WTC11 (cell line): Measurements from ENCODE around the gene ASZ1. TPM values are rescaled to one million over a fixed set of nuclear protein-coding genes. Genes with fewer than 3 reads are reported as not detected.
"Not testable (repeated sequence)": the region's sequence is repeated elsewhere in the genome, so short reads cannot be mapped to it uniquely, and the experiment has no call there.

Experiments used
- ATAC-seq: fragments of 200-7000 bp; cut with Tn5 transposase; 2 replicates; pipeline ENCODE4 v1.10.0; 2021; ENCODE audit warnings: mild to moderate bottlenecking, moderate library complexity
- CTCF ChIA-PET: fragments of 300-600 bp; sonication (Branson Sonifier 250); formaldehyde crosslinking; loops from one replicate; lab custom pipeline; 2021; ENCODE audit warnings: antibody characterized with exemption; lab: Charles Lee
- POLR2A ChIA-PET: fragments of 350-600 bp; sonication (Branson Sonifier 250); formaldehyde crosslinking; loops from one replicate; lab custom pipeline; 2021; ENCODE audit warnings: antibody characterized with exemption; lab: Charles Lee
- DNase-seq: peaks from one replicate; pipeline ENCODE4 v3.0.0; 2021; ENCODE audit warnings: low spot score
- H3K27ac Mint-ChIP-seq: 2 replicates; pipeline ENCODE4 v1.8.0; 2021; ENCODE audit warnings: mixed read lengths
- H3K27me3 Mint-ChIP-seq: 2 replicates; pipeline ENCODE4 v1.8.0; 2021; ENCODE audit warnings: low read depth, mild to moderate bottlenecking, moderate library complexity, mixed read lengths
- H3K36me3 Mint-ChIP-seq: 2 replicates; pipeline ENCODE4 v1.8.0; 2021; ENCODE audit warnings: mixed read lengths
- H3K4me1 Mint-ChIP-seq: 2 replicates; pipeline ENCODE4 v1.8.0; 2022; ENCODE audit warnings: mixed read lengths
- H3K4me3 Mint-ChIP-seq: 2 replicates; pipeline ENCODE4 v1.8.0; 2021; ENCODE audit warnings: mild to moderate bottlenecking, moderate library complexity, mixed read lengths
- H3K9me3 Mint-ChIP-seq: 2 replicates; pipeline ENCODE4 v1.8.0; 2021; ENCODE audit warnings: mixed read lengths
- ATF2 ChIP-seq: sonication (generic); formaldehyde crosslinking; IDR thresholded peaks from 2 replicates; pipeline ENCODE4 v1.8.1; 2022; ENCODE audit warnings: low read depth, missing genetic modification reagents, borderline replicate concordance
- CREB1 ChIP-seq: sonication (generic); formaldehyde crosslinking; IDR thresholded peaks from 2 replicates; pipeline ENCODE4 v1.8.0; 2023; ENCODE audit warnings: mild to moderate bottlenecking, missing genetic modification reagents
- FOXJ3 ChIP-seq: sonication (generic); formaldehyde crosslinking; IDR thresholded peaks from 2 replicates; pipeline ENCODE4 v1.9.0; 2021; ENCODE audit warnings: missing genetic modification reagents, mild to moderate bottlenecking, borderline replicate concordance
- JUN ChIP-seq: sonication (generic); formaldehyde crosslinking; IDR thresholded peaks from 2 replicates; pipeline ENCODE4 v1.8.0; 2023; ENCODE audit warnings: mild to moderate bottlenecking, missing genetic modification reagents
- MYBL2 ChIP-seq: sonication (generic); formaldehyde crosslinking; IDR thresholded peaks from 2 replicates; pipeline ENCODE4 v1.8.1; 2023; ENCODE audit warnings: mild to moderate bottlenecking, moderate library complexity, missing genetic modification reagents
- NFE2L1 ChIP-seq: sonication (generic); formaldehyde crosslinking; IDR thresholded peaks from 2 replicates; pipeline ENCODE4 v1.8.1; 2023; ENCODE audit warnings: missing genetic modification reagents
- PRDM15 ChIP-seq: sonication (generic); formaldehyde crosslinking; IDR thresholded peaks from 2 replicates; pipeline ENCODE4 v1.8.0; 2022; ENCODE audit warnings: missing genetic modification reagents
- RELA ChIP-seq: sonication (generic); formaldehyde crosslinking; IDR thresholded peaks from 2 replicates; pipeline ENCODE4 v1.8.1; 2022; ENCODE audit warnings: missing genetic modification reagents, mild to moderate bottlenecking, borderline replicate concordance
- SMAD4 ChIP-seq: sonication (generic); formaldehyde crosslinking; IDR thresholded peaks from 2 replicates; pipeline ENCODE4 v1.8.0; 2022; ENCODE audit warnings: mild to moderate bottlenecking, missing genetic modification reagents
- SOX15 ChIP-seq: fragments of 250-450 bp; sonication (Bioruptor Pico); IDR thresholded peaks from 2 replicates; pipeline ENCODE4 v1.9.0; 2021; ENCODE audit warnings: mild to moderate bottlenecking
- TEAD1 ChIP-seq: sonication (generic); formaldehyde crosslinking; IDR thresholded peaks from 2 replicates; pipeline ENCODE4 v1.8.0; 2022; ENCODE audit warnings: mild to moderate bottlenecking, missing genetic modification reagents
- ZNF232 ChIP-seq: sonication (generic); formaldehyde crosslinking; IDR thresholded peaks from 2 replicates; pipeline ENCODE4 v1.8.0; 2022; ENCODE audit warnings: mild to moderate bottlenecking, missing genetic modification reagents
- ZNF317 ChIP-seq: sonication (generic); formaldehyde crosslinking; IDR thresholded peaks from 2 replicates; pipeline ENCODE4 v1.8.1; 2023; ENCODE audit warnings: low read depth, mild to moderate bottlenecking, moderate library complexity, missing genetic modification reagents, borderline replicate concordance
- ZNF423 ChIP-seq: fragments of 250-450 bp; sonication (Bioruptor Pico); IDR thresholded peaks from 2 replicates; pipeline ENCODE4 v2.1.2; 2022; ENCODE audit warnings: mild to moderate bottlenecking, moderate library complexity
- ZNF671 ChIP-seq: fragments of 250-450 bp; sonication (Bioruptor Pico); IDR thresholded peaks from 2 replicates; pipeline ENCODE4 v1.8.0; 2021; ENCODE audit warnings: mild to moderate bottlenecking
- total RNA-seq: library from RNA; stranded (reverse); gene quantifications from 3 replicates; pipeline ENCODE4 v1.2.3, GENCODE V29; 2021
- TF ChIP-seq, protein P1 (sequence below): sonication (generic); formaldehyde crosslinking; IDR thresholded peaks from 2 replicates; pipeline ENCODE4 v1.8.1; 2023; ENCODE audit warnings: mild to moderate bottlenecking, moderate library complexity, missing genetic modification reagents
- TF ChIP-seq, protein P2 (sequence below): sonication (generic); formaldehyde crosslinking; IDR thresholded peaks from 2 replicates; pipeline ENCODE4 v1.8.0; 2022; ENCODE audit warnings: mild to moderate bottlenecking, missing genetic modification reagents
- TF ChIP-seq, protein P3 (sequence below): sonication (generic); formaldehyde crosslinking; IDR thresholded peaks from 2 replicates; pipeline ENCODE4 v1.8.0; 2023; ENCODE audit warnings: missing genetic modification reagents, mild to moderate bottlenecking, borderline replicate concordance
- TF ChIP-seq, protein P4 (sequence below): sonication (generic); formaldehyde crosslinking; IDR thresholded peaks from 2 replicates; pipeline ENCODE4 v1.8.1; 2023; ENCODE audit warnings: mild to moderate bottlenecking, missing genetic modification reagents

Gene ASZ1
- total RNA-seq, 1 experiment from 2014 or later, result not detected

GRCh38 chr7:117468174-117468573, 40.9 kb upstream of the ASZ1 start:
- CTCF ChIA-PET, result no interaction called here
- POLR2A ChIA-PET, result no interaction called here

GRCh38 chr7:117460815-117461214, 33.5 kb upstream of the ASZ1 start:
- H3K36me3 Mint-ChIP-seq, H3K27me3 Mint-ChIP-seq, H3K4me1 Mint-ChIP-seq, DNase-seq, ATAC-seq, CTCF ChIA-PET, H3K4me3 Mint-ChIP-seq, POLR2A ChIA-PET, H3K27ac Mint-ChIP-seq: not testable (repeated sequence)
- peaks cover 10% of the 10 kb centered on the region for H3K9me3 Mint-ChIP-seq

More at GRCh38 chr7:117468174-117468573, 40.9 kb upstream of the ASZ1 start:
- no peak overlapping the region for H3K27ac Mint-ChIP-seq
- no peaks in the 10 kb centered on the region for H3K36me3 Mint-ChIP-seq
- TF ChIP-seq, protein P1, sequence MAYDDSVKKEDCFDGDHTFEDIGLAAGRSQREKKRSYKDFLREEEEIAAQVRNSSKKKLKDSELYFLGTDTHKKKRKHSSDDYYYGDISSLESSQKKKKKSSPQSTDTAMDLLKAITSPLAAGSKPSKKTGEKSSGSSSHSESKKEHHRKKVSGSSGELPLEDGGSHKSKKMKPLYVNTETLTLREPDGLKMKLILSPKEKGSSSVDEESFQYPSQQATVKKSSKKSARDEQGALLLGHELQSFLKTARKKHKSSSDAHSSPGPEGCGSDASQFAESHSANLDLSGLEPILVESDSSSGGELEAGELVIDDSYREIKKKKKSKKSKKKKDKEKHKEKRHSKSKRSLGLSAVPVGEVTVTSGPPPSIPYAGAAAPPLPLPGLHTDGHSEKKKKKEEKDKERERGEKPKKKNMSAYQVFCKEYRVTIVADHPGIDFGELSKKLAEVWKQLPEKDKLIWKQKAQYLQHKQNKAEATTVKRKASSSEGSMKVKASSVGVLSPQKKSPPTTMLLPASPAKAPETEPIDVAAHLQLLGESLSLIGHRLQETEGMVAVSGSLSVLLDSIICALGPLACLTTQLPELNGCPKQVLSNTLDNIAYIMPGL (CRISPR knock-in tag), result no peak
- TF ChIP-seq ATF2 (no peak), ZNF317 (CRISPR knock-in tag) (no peak), ZNF671 (CRISPR knock-in tag) (no peak), MYBL2 (CRISPR knock-in tag) (no peak), FOXJ3 (CRISPR knock-in tag) (no peak), ZNF232 (no peak), SMAD4 (CRISPR knock-in tag) (no peak), SOX15 (CRISPR knock-in tag) (no peak), ZNF423 (CRISPR knock-in tag) (no peak), RELA (CRISPR knock-in tag) (no peak), JUN (no peak), TEAD1 (CRISPR knock-in tag) (no peak), CREB1 (no peak)
- TF ChIP-seq, protein P2, sequence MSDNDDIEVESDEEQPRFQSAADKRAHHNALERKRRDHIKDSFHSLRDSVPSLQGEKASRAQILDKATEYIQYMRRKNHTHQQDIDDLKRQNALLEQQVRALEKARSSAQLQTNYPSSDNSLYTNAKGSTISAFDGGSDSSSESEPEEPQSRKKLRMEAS (CRISPR knock-in tag), result no peak
- TF ChIP-seq, protein P3, sequence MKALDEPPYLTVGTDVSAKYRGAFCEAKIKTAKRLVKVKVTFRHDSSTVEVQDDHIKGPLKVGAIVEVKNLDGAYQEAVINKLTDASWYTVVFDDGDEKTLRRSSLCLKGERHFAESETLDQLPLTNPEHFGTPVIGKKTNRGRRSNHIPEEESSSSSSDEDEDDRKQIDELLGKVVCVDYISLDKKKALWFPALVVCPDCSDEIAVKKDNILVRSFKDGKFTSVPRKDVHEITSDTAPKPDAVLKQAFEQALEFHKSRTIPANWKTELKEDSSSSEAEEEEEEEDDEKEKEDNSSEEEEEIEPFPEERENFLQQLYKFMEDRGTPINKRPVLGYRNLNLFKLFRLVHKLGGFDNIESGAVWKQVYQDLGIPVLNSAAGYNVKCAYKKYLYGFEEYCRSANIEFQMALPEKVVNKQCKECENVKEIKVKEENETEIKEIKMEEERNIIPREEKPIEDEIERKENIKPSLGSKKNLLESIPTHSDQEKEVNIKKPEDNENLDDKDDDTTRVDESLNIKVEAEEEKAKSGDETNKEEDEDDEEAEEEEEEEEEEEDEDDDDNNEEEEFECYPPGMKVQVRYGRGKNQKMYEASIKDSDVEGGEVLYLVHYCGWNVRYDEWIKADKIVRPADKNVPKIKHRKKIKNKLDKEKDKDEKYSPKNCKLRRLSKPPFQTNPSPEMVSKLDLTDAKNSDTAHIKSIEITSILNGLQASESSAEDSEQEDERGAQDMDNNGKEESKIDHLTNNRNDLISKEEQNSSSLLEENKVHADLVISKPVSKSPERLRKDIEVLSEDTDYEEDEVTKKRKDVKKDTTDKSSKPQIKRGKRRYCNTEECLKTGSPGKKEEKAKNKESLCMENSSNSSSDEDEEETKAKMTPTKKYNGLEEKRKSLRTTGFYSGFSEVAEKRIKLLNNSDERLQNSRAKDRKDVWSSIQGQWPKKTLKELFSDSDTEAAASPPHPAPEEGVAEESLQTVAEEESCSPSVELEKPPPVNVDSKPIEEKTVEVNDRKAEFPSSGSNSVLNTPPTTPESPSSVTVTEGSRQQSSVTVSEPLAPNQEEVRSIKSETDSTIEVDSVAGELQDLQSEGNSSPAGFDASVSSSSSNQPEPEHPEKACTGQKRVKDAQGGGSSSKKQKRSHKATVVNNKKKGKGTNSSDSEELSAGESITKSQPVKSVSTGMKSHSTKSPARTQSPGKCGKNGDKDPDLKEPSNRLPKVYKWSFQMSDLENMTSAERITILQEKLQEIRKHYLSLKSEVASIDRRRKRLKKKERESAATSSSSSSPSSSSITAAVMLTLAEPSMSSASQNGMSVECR (CRISPR knock-in tag), result no peak
- ATAC-seq (no peak), DNase-seq (no peak)
- no peaks in the 10 kb centered on the region for H3K4me1 Mint-ChIP-seq
- H3K4me3 Mint-ChIP-seq, result no peak overlapping the region
- H3K9me3 Mint-ChIP-seq, result no peaks in the 10 kb centered on the region
- no peaks in the 10 kb centered on the region for H3K27me3 Mint-ChIP-seq

DNA sequence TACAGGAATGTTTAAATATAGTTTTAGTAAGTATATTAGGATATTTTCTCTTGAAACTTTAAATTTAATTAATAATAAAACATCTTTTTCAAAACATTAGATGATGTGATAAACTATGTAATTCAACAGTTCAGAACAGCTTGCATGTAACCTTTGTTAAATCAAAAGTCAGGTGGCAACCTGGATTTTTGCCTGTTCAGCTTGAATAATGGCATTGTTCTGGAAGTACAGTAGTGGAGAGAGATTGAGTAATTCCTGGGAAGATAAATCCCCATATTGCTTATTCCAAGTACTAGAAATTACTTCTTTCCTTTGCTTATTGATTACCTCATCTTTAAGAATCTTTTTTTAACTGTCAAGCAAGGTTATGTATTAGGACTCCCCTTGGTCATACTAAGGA, 32.4 kb upstream of the ASZ1 start:
- H3K4me3 Mint-ChIP-seq, result no peak overlapping the region
- H3K4me1 Mint-ChIP-seq, result no peaks in the 10 kb centered on the region
- no peaks in the 10 kb centered on the region for H3K27me3 Mint-ChIP-seq
- ATAC-seq (no peak), DNase-seq (no peak)
- H3K27ac Mint-ChIP-seq, result no peak overlapping the region
- H3K36me3 Mint-ChIP-seq, result no peaks in the 10 kb centered on the region
- CTCF ChIA-PET, result interaction anchor here (1.1 to 1.9 kb wide), 5 partner anchors 17 to 693 kb away, joined by 3 to 17 read pairs (median 6); no protein-coding TSS in a partner anchor
- POLR2A ChIA-PET, result no interaction called here
- peaks cover 10% of the 10 kb centered on the region for H3K9me3 Mint-ChIP-seq
- TF ChIP-seq PRDM15 (no peak), NFE2L1 (CRISPR knock-in tag) (no peak)
- TF ChIP-seq, protein P4, sequence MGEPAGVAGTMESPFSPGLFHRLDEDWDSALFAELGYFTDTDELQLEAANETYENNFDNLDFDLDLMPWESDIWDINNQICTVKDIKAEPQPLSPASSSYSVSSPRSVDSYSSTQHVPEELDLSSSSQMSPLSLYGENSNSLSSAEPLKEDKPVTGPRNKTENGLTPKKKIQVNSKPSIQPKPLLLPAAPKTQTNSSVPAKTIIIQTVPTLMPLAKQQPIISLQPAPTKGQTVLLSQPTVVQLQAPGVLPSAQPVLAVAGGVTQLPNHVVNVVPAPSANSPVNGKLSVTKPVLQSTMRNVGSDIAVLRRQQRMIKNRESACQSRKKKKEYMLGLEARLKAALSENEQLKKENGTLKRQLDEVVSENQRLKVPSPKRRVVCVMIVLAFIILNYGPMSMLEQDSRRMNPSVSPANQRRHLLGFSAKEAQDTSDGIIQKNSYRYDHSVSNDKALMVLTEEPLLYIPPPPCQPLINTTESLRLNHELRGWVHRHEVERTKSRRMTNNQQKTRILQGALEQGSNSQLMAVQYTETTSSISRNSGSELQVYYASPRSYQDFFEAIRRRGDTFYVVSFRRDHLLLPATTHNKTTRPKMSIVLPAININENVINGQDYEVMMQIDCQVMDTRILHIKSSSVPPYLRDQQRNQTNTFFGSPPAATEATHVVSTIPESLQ (CRISPR knock-in tag), result no peak
